ENCODE measurements around the gene RABAC1. TPM values are rescaled to one million over a fixed set of nuclear protein-coding genes. Genes with fewer than 3 reads are reported as not detected.

RABAC1 gene
- total RNA-seq, 1 experiment from 2014 or later: 94.0 TPM

- no peak overlapping the region for H3K18ac ChIP-seq (ENCODE audit: insufficient read length, low read depth, low read length)
- H3K79me2 ChIP-seq (ENCODE audit: insufficient read depth, low read length): no peaks in the 10 kb centered on the region
- peaks cover 91% of the 10 kb centered on the region for H3K27me3 ChIP-seq (ENCODE audit: insufficient read depth, low read length)
- H3K27ac ChIP-seq (ENCODE audit: insufficient read length, low read depth, low read length): no peak overlapping the region
- H3K56ac ChIP-seq (ENCODE audit: insufficient read length, low read depth, low read length): no peak overlapping the region
- no peaks in the 10 kb centered on the region for H4K20me1 ChIP-seq (ENCODE audit: control insufficient read depth, insufficient read depth, insufficient read length)
- Mint-ChIP-seq H3K4me1 (peaks cover 16 to 35% of the 10 kb centered on the region in 2 experiments), H3K27ac (no peak overlapping the region), H3K27me3 (ENCODE audit: low read depth) (peaks cover 15% of the 10 kb centered on the region), H3K36me3 (ENCODE audit: insufficient read depth in 1 of 3, low read depth in 3 of 3) (no peaks in the 10 kb centered on the region), H3K9me3 (peaks cover 0 to 3% of the 10 kb centered on the region in 2 experiments; a peak in 4 of 5 replicates), H3K4me3 (no peak overlapping the region)
- H2AFZ ChIP-seq (ENCODE audit: low read length): no peak overlapping the region
- H2AK5ac ChIP-seq (ENCODE audit: insufficient read length, low read length): no peak overlapping the region
- H3K14ac ChIP-seq (ENCODE audit: insufficient read depth, low read length): no peak overlapping the region
- H2BK120ac ChIP-seq (ENCODE audit: low read depth, low read length, poor library complexity, severe bottlenecking): no peak overlapping the region
- peaks cover 5% of the 10 kb centered on the region; the same call in 1 of the 2 replicates for H3K4me1 ChIP-seq (ENCODE audit: insufficient read depth, low read length)
- no peak for TF ChIP-seq CTCF (conservative IDR thresholded peaks at IDR 0.05)
- no peak overlapping the region for H4K5ac ChIP-seq (ENCODE audit: insufficient read length, low read depth, low read length)
- H2BK12ac ChIP-seq (ENCODE audit: insufficient read length, low read depth, low read length): no peak overlapping the region
- H3K79me1 ChIP-seq (ENCODE audit: insufficient read depth, low read depth, low read length, poor library complexity, severe bottlenecking): no peaks in the 10 kb centered on the region
- H3K9me3 ChIP-seq (ENCODE audit: control insufficient read depth, low read depth, low read length): no peaks in the 10 kb centered on the region
- no peak overlapping the region for H3K4ac ChIP-seq (ENCODE audit: low read depth, low read length)
- no peak overlapping the region for H3K4me2 ChIP-seq (ENCODE audit: insufficient read depth, insufficient read length, low read length)
- H3K23ac ChIP-seq (ENCODE audit: insufficient read length, low read depth, low read length): no peak overlapping the region
- DNase-seq: no peak
- peaks cover 2% of the 10 kb centered on the region for H3K23me2 ChIP-seq (ENCODE audit: insufficient read length, low read depth, low read length, poor library complexity, severe bottlenecking)
- no peak overlapping the region for H2BK5ac ChIP-seq (ENCODE audit: insufficient read length, low read length)
- no peak overlapping the region for H2BK20ac ChIP-seq (ENCODE audit: low read depth, low read length, poor library complexity, severe bottlenecking)
- no peak overlapping the region for H3K9ac ChIP-seq (ENCODE audit: extremely low read depth, insufficient read length, low read length)
- WGBS (ENCODE audit: extremely low coverage, insufficient read length, low lambda C conversion rate): no CpG with 5 or more reads among the region's 16 CpGs
- H4K8ac ChIP-seq (replicated peaks; ENCODE audit: insufficient read length, low read depth, low read length): no peak overlapping the region
- no peak overlapping the region for H3T11ph ChIP-seq (ENCODE audit: low read length)
- no peak overlapping the region for H4K91ac ChIP-seq (ENCODE audit: insufficient read length, low read depth, low read length)
- no peak overlapping the region for H2BK15ac ChIP-seq (ENCODE audit: low read depth, low read length)
Measured at GRCh38 chr19:41926763-41927496, 32.2 kb downstream of the RABAC1 start.
